Measurements from ENCODE around the gene TGDS. TPM values are rescaled to one million over a fixed set of nuclear protein-coding genes. Genes with fewer than 3 reads are reported as not detected.

The TGDS gene
- total and polyA plus RNA-seq, 2 experiments from 2014 or later: 8.6 to 21.5 TPM

GRCh38 chr13:94524407-94524806 is 71.5 kb downstream of the TGDS start:
- TF ChIP-seq EZH2 (IDR thresholded peaks at IDR 0.05; ENCODE audit: borderline replicate concordance): no peak
- TF ChIP-seq EZH2phosphoT487 (IDR thresholded peaks at IDR 0.05; ENCODE audit: low read depth, severe bottlenecking, unreplicated experiment): no peak
- TF ChIP-seq CTCF (IDR thresholded peaks at IDR 0.05; ENCODE audit: poor library complexity): no peak
- no peaks in the 10 kb centered on the region for H3K4me1 ChIP-seq (ENCODE audit: insufficient read depth)
- no peaks in the 10 kb centered on the region for H3K36me3 ChIP-seq (replicated peaks; ENCODE audit: insufficient read depth, low read depth)
- WGBS (ENCODE audit: low lambda C conversion rate, missing lambda C conversion rate): 81% methylated on average over 7 of the region's 7 CpGs
- H3K9me3 ChIP-seq (ENCODE audit: low read depth): no peaks in the 10 kb centered on the region
- H2AFZ ChIP-seq: no peak overlapping the region
- H3K27ac ChIP-seq: no peak overlapping the region
- no peaks in the 10 kb centered on the region for H3K27me3 ChIP-seq
- H4K20me1 ChIP-seq (ENCODE audit: insufficient read depth, poor library complexity, severe bottlenecking): no peaks in the 10 kb centered on the region
- no peak overlapping the region for H3K4me2 ChIP-seq
- no peaks in the 10 kb centered on the region for H3K79me2 ChIP-seq
- no peak for DNase-seq (ENCODE audit: low spot score)
- no peak overlapping the region for H3K4me3 ChIP-seq
- H3K9me2 ChIP-seq (replicated peaks; ENCODE audit: insufficient read depth): no peaks in the 10 kb centered on the region

Other genes starting within 250 kb of the TGDS start
- gene DCT, start 116.5 kb downstream of the TGDS start, total RNA-seq: not detected in 2 replicates
- not detected in 2 replicates for gene DCT, start 116.5 kb downstream of the TGDS start, polyA plus RNA-seq
- gene GPR180, start 5.7 kb upstream of the TGDS start, total RNA-seq: 12.3 and 12.9 TPM in 2 replicates
- gene GPR180, start 5.7 kb upstream of the TGDS start, polyA plus RNA-seq: 5.6 and 5.7 TPM in 2 replicates
- 0.12 and 0.90 TPM in 2 replicates for gene SOX21, start 116.4 kb upstream of the TGDS start, total RNA-seq
- 0.17 and 0.65 TPM in 2 replicates for gene SOX21, start 116.4 kb upstream of the TGDS start, polyA plus RNA-seq

Measured in hepatocyte (in vitro differentiated cells).